ENCODE measurements around the gene DGKD.

DGKD gene

DNA sequence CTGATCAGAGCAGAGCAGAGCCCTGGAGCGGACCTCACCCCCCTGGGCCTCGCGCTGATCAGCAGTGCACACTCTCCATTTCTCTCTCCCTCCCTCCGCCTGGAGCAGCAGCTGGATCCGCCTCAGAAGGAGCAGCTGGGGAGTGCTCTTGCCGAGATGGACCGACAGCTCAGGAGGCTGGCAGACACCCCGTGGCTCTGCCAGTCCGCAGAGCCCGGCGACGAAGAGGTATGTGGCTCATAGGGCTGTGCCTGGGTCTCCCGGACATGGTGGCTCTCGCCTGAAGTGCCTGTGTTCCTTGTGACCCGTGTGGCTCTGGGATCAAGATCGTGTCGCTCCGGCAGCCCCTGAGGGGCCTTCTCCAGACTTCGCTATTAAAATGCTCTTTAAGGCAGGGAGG is 109.8 kb downstream of the DGKD start:
- DNase-seq: no peak

DNA sequence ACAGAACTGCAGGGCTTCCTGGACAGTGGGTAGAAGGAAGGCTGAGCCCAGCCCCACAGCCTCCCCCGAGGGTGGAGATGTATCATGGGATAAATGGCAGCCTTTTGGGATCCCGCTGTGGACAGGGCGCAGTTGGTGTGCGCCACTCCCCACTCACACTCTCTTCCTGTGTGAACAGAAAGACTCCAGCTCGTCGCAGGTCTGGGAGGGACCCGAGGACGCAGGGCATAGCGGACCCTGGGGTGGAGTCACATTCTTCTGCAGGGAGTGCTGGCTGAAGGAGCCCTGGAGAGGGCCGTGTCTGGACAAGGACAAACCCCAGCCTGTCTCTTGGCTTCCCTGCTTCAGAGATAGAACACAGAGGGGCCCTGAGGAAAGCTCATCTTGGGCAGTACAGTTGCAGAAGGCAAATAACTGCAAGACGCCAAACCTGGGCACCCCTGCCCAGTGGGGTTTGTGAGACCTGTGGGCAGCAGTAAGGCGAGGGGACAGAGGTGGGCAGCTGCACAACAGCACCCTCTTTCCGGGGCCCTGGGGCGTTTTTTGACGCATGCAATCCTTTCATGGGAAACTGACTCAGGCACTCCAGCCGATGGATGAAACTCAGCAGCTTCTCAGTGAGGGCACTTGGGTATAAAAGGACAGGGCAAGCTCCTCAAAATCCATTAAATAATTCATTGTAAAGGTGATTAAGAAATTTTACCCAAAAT is 110.4 kb downstream of the DGKD start:
- no peak for DNase-seq

DNA sequence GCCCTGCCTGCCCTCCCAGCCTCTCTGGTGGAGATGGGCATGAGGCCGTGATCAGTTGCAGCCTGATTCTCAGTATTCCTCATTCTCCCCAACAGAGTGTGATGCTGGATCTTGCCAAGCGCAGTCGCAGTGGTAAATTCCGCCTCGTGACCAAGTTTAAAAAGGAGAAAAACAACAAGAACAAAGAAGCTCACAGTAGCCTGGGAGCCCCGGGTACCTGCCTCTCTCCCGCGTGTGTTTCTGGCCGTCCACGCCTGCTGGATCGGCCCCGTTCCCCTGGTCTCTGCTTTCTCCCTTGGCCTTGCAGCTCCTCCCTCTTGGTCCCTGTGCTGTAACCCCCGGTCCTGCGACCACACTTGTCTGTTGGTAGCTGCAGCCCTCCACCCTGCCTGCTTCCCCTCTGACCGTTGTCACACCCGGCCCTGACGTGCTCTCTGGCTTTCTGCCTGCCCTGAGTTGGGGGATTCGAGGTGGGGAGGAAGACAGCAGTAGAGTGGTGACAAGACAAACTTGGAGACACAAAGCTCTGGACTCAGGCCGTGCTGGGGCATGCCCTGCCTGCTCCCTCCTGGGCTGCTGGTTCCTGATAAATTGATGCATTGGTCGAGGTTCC is 112.8 kb downstream of the DGKD start:
- DNase-seq: no peak

DNA sequence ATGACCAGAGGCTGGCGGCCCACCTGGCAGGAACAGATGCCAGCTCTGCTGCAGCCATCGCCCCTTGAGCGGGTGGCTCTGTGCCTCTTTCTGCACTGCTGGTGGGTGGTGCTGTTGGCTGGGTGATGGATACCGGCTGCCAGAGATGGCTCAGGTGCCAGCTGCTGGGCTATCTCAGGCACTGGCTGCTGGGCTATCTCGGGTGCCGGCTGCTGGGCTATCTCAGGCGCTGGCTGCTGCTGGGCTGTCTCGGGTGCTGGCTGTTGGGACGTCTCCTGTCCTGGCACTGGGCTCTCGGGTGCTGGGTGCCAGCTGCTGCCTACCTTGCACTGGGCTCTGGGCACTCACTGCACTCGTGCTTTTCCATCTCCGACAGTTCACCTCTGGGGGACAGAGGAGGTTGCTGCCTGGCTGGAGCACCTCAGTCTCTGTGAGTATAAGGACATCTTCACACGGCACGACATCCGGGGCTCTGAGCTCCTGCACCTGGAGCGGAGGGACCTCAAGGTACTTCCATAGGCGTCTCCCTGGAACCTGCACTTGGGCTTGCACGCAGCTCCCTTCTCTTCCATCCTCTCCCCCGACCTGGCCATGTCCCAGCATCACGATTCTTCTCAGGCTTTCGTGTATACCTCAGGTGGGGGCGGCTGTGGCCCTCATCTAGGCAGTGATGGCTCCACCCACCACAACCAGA is 113.9 kb downstream of the DGKD start:
- no peak for DNase-seq

DNA sequence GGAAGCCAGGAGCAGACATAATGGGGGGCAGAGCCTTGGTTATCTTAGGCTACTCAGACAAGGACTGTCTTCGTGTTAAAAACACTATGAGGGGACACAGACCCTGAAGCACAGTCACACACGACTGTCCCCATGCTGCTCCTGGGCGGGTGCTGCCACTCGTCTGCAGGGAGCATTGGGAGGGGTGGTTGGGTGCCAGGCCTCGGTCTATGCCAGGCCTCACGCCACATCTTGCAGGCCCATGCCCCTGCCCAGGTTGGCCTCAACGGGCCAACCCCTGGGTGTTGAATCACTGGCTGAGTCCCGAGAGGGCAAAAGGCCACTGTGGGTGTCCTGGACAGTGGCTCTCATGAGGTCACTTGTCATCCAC is 114.4 kb downstream of the DGKD start:
- DNase-seq: no peak

DNA sequence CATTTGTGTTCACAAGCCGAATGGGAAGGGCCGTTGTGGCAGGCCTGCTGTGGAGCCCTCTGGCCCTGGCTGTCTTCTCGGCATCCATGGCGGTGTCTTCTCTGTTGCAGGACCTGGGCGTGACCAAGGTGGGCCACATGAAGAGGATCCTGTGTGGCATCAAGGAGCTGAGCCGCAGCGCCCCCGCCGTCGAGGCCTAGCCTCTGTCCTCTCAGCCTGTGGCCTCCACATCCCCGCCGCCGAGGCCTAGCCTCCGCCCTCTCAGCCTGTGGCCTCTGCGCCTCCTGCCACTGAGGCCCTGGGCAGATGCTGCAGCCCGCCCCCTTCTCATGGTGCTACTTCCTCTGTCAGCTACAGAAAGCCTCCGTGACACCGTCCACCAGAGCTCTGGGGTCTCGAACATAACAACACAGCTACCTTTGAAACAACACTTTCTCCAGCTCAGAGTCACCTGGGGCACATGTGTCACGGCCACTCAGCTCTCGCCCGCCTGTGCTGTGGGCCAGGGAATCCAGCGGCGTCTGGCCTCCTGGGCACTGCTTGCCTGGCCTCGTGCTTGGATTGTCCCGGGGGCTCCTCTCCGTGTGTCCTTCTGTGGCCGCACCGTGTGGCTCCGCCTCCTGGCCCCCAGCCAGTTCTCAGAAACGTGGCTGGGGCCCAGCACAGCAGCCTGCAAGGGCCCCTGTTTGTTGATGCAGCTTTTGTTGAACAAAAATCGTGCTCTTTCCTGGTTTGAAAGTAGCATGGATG is 115.1 kb downstream of the DGKD start:
- no peak for DNase-seq

DNA sequence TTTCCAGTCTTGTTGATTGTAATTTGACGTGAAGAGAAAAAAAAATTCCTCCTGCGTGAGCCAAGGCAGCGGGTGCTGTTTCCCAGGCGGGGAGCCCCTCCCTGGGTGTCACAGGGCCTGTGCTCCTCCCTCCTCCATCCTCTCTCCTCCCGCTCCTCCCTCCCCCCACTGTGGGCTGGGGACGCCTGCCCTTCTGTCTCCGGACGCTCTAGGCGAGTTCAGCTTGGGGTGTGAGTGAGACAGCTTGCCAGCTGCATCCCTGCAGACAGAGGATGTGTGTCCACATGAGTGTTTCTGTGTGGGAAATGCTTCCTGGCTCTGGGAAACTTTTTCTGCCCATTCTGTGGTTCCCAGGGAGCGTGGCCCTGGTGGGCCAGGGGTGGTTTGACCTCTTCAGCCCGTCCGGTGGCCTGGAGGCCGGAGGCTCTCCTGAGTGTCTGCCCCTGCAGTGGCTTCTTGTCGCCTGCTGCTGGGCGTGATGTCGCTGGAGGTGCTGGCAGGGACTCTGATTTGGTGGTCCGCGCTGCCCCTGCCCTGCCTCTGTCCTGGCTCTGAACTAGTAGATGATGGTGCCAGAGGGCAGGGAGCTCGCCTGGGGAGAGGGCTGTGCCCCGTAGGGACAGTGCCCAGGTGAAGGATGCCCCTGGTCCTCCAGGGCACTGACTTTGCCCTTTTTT is 115.9 kb downstream of the DGKD start:
- DNase-seq: no peak

DNA sequence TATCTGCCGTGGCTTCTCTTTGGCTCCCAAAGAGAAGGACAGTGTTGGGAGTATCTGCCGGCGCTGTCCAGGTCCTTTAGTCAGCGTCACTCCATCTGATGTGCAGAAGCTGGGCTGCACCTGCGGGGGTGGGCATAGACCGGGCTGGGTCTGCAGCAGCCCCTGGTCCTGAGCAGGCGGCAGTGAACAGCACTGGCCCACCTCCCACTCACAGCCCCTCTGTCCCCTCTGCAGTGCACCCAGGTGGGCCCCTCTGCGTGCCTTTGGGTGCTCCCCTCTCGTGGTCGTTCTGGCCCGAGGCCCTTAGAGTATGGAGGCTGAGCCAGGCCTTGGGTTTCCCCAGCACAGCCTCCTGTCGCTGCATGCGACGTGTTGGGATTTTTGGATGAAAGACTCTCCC is 116.5 kb downstream of the DGKD start:
- no peak for DNase-seq

DNA sequence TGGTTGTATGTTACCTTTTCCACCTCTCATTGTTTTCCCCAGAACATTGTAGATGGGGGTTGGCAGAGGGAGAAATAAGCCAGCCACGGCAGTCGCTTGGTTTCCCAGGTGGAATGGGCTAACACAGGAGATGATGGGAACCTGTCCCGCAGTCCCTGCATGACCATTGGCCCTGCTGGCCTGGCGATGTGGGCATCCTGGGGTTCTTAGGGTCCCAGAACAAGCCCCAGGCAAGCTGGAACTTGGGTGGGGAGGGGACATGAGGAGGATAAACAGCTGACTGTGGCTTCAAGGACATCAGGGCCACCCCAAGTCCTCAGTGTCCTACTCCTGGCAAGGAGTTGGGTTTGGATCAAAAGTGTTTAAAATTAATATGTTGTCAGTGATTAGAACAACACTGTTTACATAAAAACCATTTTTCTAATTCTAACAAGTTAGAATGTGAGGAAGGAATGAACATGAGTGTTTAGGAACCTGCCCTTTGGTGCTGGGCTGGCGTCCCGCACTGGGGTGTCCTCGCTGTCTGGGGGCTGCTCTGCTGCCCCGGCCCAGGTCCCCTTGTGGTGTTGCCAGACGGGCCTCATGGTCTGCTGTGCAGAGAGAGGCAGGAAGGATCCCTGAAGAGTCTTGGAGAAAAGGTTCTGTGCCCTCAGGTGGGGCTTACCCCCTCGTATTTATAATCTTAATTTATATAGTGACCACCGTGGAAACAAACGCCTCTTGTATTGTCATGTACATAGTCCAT is 117.2 kb downstream of the DGKD start:
- no peak for DNase-seq

DNA sequence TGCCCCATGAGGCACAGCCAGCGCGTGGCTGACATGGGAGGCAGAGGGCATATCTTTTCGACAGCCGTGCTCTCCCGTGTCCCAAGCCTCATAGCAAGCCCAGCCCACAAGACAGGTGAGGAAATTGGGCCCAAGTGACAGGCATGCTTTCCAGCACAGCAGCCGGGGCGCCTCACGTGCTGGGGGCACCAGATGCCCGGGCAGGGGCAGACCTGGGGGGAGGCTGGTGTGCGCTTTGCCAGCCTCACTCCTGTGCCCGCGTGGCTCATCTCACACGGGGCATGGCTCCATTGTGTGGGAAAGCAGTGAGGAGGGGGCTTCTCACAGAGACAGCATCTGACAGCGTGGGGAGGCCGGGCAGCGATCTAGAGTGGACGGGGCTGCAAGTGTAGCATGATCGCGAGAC is 119.1 kb downstream of the DGKD start:
- no peak for DNase-seq

DNA sequence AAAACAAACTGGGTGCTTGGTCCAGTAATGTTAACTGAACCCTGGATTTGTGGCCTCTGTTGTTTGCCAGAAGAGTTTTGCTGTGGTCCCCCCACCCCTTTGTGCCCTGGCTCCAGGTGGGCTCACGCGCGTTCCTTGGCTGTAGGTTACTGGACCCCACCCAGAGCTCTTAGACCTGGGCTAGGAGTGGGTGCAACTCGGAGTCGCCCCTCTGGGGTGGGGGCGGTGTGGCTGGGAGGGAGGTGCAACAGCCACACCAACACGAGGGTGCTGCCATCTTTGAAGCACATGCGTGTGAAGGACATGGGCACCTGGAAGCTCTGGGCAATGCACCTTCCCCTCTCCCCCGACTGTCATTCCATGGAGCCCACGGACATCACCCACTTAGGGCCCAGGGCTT is 119.6 kb downstream of the DGKD start:
- DNase-seq: no peak

DNA sequence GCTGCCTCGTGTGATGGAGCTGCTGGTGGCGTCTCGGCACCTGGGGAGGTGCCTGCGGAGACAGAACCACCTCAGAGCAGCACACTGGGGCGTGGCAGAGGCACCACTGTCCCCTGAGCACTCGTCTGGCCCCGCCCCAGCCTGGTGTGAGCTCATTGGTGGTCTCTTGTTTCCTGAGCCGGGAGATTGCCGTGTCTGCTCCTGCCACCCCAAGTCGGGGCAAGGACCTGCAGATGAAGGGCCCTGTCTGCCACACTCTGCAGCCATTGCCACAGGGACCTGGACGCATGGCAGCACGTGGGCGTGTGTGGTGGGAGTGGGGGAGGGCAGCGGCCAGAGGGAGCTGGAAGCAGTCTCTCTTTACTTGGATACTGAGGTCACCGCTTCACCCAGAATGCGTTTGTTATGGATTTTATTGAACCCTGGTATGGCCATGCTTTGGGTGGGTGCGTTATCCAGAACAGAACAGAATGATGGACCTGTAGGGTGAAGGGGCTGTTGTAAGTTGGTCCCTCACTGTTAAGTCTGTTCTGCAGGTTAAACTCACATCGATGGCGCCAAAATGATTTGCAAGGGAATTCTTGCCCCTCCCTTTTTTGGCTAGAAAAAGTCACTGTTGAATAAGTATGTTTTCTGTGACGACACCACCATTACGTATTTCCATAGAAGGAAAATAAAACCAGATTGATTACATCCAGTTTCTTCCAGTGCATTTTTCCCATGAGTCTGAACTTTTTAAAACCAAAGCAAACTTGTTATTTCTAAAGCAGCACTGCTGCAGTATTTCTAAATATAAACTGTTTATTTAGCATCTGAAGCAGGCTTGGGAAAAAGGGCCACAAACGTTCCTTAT is 120.2 kb downstream of the DGKD start:
- DNase-seq: no peak

DNA sequence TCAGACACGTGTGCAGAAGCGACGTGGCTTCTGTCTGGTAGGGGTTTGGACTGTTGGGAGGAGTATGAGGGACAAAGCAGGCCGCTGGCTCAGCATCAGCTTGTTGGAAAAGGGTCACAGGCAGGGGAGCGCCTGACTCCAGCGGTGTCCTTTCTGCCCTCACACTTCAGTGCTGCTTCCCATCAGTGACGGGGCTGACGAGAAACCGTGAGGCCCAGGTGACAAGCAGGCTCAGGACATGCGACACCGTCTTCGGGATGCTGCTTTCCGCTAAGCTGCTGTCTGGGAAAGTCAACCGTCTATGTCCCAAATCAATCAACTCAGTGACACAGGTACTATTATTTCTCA is 121.7 kb downstream of the DGKD start:
- DNase-seq: no peak

DNA sequence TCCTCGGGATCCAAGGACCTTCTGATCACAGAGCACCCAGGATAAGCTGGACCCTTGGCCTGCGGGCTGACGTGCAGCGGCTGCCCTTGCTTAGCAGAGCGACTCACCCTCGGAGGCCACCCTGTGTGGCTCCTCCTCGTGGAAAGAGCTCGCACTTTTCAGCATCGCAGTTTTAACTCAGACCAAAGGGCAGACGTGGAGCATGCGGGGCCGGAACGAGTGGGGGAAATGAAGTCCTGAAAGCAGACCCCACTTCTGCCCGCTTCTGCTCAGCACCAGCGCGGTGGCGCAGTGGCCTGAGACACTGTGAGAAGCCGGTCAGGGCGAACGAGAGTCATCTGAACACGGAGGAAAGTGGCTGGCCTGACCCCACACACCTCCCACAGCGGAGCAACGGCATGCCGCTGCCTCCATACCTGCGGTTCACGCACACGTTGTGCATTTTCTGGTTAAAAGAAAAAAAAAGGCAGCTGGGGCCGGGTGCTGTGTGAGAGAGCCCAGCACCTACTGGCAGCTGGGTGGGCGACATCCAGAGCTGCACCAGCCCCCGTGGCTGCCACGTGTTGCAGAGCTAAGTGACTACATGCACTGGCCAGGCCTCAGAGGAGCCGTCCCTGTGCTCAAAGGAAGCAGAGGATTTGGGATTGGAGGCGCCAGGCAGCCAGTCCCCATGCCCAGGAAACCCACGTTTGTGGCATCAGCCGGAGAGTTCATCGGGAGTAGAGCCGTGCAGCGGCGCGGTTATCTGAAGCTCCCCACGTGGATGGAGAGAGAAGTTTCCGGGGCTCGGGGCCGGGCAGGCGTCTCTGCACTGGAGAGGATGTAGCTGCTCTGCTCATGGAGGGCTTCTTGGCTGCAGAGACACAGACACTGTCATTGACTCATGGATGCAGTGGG is 122.6 kb downstream of the DGKD start:
- DNase-seq: no peak

DNA sequence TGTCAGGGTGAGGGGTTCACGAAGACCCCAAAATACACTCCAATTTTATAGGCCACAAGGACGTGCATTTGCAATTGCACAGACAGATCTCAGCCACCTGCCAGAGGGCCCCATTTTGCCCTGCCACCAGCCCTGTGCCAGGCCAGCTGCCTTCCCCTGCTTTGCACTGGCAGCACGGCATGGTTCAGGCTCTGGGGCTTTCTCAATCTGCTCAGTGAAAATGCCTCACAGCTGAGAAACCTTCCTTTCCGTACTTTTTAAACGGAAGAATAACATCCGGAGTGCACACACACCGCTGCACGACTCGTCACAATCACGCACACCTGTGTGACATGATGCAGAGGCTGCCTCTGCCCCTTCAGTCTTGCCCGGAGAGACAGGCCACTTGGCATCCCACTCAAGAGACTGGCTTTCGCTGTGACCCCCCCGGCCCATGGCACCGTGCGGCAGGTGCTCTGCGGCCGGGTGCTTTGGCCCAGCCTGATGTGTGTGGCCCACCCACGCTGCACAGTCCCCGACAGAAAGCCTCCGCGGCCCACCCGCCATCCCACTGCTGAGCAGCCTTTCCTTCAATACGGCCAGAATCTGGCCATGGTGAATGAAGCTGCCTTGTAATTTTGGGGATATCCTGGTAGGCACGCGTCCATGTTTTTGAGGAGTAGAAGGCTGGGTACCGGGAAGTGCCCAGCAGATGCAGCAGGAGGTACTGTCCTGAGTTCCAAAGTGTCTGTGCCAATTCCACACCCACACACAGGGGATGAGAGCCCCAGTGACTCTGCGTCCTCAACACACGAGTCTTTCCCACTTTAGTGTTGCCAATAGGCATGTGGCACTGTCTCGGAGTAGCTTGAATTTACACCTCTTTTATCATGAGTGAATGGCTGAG is 123.5 kb downstream of the DGKD start:
- DNase-seq: no peak

DNA sequence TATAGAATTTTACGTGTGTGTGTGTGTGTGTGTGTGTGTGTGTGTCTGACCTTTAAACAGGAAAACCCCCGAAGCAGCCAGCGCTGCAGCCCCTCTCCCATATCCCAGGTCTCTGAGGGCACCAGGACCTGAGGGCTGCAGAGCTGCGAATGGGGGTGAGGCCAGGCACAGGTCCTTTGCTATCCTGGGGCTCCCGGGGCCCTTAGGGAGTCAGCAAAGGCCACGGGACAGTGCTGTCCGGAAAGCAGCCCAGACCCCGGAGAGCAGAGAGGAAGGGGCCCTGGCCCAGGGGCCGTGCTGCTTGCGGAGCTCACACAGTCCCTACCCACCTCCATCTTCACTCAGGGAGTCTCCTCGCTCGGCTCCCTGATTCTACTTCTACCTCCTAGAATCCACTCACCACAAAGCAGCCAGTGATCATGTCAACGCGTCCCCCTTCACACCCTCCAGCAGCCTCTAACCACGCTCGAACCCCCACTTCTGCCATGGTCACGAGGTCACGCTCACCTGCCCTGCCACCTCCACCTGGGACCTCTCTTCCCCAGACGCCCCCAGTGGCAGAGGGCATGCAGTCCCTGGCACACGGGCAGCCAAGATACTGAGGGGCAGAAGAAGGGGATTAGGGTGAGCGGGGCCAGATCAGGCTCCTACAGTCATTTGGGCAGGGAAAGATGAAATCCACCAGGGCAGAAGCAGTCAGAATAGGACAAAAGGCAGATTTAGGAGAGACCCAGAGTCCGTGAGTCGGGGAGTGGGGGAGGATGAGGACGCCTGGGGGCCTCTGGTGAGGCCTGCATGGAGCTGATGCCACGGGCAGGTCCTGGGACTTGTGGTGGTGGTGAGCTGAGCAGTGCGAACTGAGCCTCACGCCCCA is 125.6 kb downstream of the DGKD start:
- DNase-seq: no peak

DNA sequence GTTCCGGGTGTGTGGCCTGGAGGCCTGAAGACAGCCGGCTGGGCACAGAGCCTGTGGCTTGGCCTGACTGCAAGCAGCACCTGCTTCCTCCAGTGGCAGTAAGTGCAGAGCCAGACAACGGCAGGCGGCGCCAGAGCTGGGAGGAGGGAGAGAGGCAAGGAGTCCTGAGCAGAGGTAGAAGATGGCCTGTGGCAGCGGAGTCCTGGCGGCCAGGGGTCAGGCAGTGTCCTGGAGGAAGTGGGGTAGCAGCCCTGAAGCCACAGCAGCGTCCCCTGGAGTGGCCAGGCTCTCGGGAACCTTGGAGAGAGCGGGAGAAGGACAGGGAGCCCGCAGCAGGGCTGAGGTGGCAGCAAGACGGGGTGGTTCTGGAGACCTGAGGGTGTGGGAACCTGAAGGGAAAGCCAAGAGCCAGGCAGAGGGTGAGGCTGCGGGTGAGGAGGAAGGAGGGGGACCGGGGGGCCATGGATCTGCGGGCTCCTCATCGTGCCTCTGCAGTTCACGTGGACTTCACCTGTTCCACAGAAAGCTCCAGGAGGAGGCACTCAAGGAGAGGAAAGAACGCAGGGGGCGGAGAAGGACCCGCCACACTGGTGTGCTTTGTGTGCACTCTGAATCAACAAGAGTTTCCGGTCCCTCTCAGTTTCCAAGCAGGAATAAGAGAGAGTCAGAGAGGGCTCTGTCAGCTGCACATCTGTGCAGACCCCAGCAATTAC is 126.4 kb downstream of the DGKD start:
- DNase-seq: peak; percentile 37

Measured in NCI-H1105 treated with DMSO at 0.1 percent for 48 hours (cell line).